NCI-H128 (cell line): Measurements from ENCODE around the gene CRYZL1.
A peak's percentile ranks its signal among the peaks of the same experiment; 100 is the strongest.
"Not testable (repeated sequence)": the region's sequence is repeated elsewhere in the genome, so short reads cannot be mapped to it uniquely, and the experiment has no call there.

Experiments
- DNase-seq: peaks from one replicate; lab custom pipeline; 2025; ENCODE audit not compliant: unreplicated experiment; lab: John Stamatoyannopoulos, UW

CRYZL1 gene

GRCh38 chr21:33641352-33642026, at the start of gene CRYZL1:
TSS of gene CRYZL1 (minus strand) at chr21:33641741. CDS start at chr21:33631551, 10,190 bp downstream.
- peak; percentile 99 for DNase-seq

DNA sequence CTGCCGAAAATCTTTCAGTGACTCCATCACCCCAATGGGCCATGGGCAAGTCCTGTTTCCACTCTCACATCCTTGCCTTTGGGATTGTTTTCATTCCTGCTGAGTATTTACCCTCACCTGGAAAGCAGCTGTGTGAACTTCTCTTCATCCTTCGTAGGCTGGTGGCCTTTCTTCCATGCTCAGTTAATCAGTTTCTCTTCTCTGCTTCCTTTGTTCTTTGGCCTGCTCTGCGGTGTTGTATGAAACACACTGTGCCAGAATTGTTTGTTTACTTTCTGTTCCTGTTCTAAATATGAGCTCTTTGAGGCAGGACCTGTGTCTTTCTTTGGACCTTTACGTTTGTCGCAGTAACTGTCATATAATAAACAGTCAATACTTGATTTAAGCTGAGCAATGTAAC, 49.3 kb upstream of the CRYZL1 start:
- DNase-seq, result no peak

- DNase-seq, result no peak
Observed at GRCh38 chr21:33688353-33688752, 46.8 kb upstream of the CRYZL1 start.

DNA sequence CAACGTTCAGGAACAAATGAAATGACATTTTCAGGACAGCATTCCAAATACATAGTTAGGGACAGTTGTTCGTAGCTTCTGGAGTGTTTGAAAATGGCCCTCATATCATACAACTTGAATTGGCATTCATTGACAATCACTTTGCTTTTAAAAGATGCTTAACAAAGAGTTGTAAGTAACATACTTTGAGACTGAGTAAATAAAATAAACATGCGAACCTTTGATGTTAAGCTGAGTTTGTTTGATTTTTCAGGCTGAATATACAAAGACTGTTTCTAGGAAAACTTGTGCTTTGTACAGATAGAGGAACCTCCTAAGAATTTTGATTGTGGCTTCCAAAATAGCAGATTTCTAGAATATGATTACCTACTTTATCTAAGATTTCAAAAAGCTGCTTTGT, 46.1 kb upstream of the CRYZL1 start:
- no peak for DNase-seq

GRCh38 chr21:33686386-33686785, 44.8 kb upstream of the CRYZL1 start:
- DNase-seq, result no peak

DNA sequence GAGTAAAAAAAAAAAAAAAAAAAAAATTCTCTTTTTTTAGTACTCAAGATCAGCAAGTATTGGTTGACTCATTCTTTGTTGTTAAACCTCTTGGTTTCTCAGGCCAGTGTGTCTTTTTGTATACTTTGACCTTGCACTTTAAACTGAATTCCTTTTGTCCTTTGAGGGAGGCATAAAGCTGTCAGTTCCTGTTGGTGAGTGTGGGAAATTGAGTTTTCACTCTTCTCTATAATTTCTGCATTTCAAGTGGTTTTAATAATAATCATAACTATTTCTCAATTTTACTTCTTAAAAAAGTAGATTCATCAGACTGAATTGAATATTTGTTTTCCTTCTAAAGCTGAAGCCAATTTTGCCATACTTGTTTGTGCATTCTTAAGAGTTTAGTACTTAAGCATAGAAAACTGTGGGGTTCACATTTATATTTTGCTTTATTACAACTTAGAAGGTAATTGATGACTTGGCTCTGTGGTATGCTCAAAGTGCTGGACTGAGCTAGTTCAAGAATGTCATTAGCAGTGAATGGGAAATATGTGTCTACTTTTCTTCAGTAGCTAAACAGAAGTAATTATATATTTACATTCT, 44.2 kb upstream of the CRYZL1 start:
- DNase-seq, result no peak

DNA sequence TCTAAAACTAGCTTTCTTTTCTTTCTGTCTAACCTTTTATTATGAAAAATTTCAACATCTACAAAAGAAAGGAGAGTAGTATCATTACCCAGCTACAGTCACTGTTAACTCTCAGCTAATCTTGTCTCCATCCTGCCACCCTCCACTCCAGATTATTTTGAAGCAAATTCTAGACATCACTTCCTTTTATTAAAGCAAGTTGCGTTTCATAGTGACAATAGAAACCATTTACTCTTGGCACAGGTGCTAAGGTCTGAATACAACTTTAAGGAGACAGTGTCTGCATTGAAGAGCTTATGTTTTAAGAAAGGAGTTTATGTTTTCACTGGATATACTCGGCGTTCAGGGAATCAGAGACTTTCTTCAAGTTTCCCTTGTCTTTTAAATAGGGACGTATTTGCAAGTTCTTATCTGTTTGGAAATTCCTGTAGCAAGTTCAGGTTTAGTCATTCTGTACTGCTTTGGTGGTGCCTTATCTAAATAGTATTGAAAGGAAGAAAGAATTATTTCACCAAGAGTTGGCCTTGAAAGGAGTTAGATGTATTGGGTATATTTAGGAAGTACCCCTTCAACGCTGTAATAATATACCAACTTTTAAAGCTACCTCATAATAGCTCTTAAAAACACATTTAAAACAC, 43.5 kb upstream of the CRYZL1 start:
- no peak for DNase-seq

DNA sequence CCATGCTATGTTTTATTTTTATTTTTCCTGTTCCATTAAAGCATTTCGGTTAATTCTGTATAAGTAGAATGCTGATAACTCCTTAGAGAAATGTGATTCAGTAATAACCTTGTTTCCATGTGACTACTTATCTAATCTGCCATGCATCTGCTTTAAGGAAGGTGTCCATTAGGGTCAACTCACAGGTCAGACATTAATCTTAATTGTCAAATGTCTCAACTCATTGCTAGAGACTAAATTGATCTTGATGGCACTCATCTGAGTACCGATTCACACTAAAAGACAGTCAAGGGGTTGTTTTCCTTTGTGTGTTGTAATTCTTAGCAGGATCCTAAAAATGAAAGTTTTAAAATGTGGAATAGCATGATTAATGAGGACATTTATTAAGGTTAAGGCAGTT, 42.5 kb upstream of the CRYZL1 start:
- DNase-seq, result no peak

GRCh38 chr21:33682992-33683627, 41.6 kb upstream of the CRYZL1 start:
- no peak for DNase-seq

DNA sequence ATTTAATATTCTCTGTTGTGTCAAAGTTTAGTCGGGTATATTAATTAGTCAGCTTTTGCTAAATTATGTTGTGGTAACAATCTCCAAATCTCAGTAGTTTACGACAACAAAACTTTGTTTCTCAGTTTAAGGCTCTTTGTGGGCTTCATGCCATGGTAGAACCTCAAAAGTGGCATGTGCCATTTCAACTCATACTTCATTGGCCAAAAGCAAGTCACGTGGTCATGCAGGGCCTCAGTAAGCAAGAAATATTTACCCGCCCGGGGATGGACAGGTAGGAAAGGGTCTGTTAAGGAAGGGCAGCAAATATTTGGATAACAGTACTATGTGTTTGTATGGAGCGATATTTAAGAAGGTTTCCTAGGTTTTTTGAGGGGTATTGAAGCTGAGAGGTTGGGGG, 39.3 kb upstream of the CRYZL1 start:
- DNase-seq, result no peak

DNA sequence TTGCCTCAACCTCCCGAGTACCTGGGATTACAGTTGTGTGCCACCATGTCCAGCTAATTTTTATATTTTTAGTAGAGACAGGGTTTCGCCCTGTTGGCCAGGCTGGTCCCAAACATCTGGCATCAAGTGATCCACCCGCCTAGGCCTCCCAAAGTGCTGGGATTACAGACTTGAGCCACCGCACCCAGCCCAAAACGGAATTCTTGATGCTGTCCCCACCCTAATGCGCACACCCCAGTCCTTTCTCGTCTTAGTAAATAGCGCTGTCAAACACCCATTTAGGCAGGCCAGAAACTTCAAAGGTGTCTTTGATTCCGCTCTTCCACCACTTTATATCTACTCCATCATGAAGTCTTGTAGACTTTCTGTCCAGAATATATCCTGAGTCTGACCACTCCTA, 35.9 kb upstream of the CRYZL1 start:
- no peak for DNase-seq

- DNase-seq, result not testable (repeated sequence)
Observed at GRCh38 chr21:33676666-33677065, 35.1 kb upstream of the CRYZL1 start.

DNA sequence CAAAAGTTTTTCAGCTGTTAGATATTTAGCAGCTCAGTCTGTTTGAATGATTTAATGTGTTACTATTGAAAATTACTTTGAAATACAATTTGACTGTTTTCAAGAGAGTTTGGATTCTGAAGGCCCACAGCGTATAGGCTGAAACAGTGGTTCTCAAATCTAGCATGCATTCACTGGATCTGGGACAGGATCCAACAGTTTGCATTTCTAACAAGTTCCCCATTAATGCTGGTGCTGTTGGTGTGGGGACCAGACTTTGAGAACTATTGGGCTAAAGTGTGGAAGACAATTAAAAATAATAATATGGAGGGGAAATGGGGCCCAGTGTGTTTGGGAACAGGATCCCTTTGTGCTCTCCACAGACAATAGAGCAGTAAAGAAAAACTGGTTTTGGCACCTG, 32.7 kb upstream of the CRYZL1 start:
- DNase-seq, result no peak

DNA sequence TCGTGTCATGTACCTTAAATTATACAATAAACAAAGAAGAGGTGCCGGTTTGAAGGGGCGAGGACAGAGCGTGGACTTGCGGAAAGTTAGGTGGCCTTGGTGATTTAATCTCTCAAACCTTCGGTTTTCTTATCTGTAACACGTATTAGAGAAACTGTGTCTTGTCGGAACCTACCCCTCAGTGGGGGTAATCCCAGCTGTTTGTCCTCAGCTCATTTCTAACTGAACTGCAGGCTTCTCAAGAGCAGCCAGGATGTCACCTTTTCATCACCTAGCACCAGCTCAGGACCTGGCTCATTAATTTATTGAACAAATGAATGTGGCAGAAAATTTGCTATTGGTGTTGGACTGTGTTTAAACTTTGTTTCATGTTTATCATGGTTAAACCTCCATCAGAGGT, 31.9 kb upstream of the CRYZL1 start:
- DNase-seq, result no peak

GRCh38 chr21:33670076-33670978, 28.8 kb upstream of the CRYZL1 start:
- DNase-seq, result no peak

- no peak for DNase-seq
Observed at GRCh38 chr21:33668620-33669019, 27.1 kb upstream of the CRYZL1 start.

DNA sequence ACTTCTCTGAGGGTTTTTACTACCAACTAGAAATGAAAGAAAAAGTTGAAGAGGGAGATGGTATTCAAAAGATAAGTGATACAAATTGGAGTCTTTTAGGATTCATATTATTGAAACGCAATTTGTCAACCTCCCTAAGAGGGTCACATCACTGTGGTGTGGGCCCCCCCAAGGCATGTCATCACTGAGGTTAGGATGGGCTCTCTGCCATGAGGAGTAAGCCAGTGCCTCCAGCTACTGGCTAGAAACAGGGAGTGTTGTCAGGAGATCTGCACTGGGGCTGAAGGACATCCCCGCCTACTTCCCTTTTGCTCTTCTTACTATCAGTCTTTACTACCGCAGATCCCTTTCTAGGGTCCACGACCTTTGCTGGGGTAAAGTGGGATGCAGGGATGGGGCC, 26.6 kb upstream of the CRYZL1 start:
- no peak for DNase-seq

DNA sequence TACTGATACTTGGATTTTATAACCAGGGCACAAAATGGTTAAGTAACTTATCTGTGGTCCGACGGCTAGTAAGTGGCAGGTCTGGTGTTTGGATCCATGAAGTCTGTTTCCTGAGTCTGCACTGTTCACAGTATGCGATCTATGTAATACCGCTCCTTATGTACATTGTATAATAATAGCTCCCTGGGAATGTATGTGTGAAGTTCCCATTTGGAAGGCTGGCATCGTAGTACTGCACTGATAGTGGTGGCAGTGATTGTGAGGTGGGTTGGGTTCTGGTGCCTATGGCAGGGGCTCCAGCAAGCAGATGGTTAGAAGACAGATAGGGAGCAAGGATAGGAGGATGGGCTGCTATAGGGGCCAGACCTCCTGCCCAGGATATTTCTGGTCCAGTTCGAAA, 26.1 kb upstream of the CRYZL1 start:
- no peak for DNase-seq

- DNase-seq, result no peak
Observed at GRCh38 chr21:33666153-33666552, 24.6 kb upstream of the CRYZL1 start.

GRCh38 chr21:33664135-33664534, 22.6 kb upstream of the CRYZL1 start:
- no peak for DNase-seq

- no peak for DNase-seq
Observed at GRCh38 chr21:33663241-33663640, 21.7 kb upstream of the CRYZL1 start.
